H1 (cell line): ENCODE data around the gene ZNF644. TPM values are rescaled to one million over a fixed set of nuclear protein-coding genes. Genes with fewer than 3 reads are reported as not detected.

ENCODE experiments used
- SIX5 ChIP-seq: IDR thresholded peaks from 2 replicates; pipeline ENCODE4 v1.6.1; 2011; ENCODE audit warnings: mild to moderate bottlenecking, low read depth, low read length
- polyA plus RNA-seq, 7 experiments: library from polyadenylated mRNA; depleted of rRNA in 3 of 7; stranded (reverse) in 5 of 7; unstranded in 2 of 7; fragments of >200 nt in 5 of 7; fragments of 200-250 nt in 2 of 7; gene quantifications; 1 replicate in 5 of 7; 2 replicates in 1 of 7; 4 replicates in 1 of 7; pipeline versions ENCODE4 v1.2.1 to v1.2.3, GENCODE V29; 2011 to 2013; ENCODE audit warnings: missing spikeins in 2 of 7, mixed read lengths in 2 of 7
- total RNA-seq: library from RNA; stranded (reverse); fragmentation: NEBNext Ultra II Directional; extraction: Animal tissue kit (Norgen Biotek cat#: 25700); gene quantifications from 2 replicates; pipeline ENCODE4 v1.2.1, GENCODE V29; 2021
- TF ChIP-seq, protein P1 (sequence below): fragments of 300-600 bp; sonication (generic); IDR thresholded peaks from 2 replicates; pipeline ENCODE4 v1.7.1; 2012; ENCODE audit warnings: low read length, moderate library complexity, mild to moderate bottlenecking, inconsistent platforms; ENCODE audit not compliant: insufficient replicate concordance

The ZNF644 gene
- total and polyA plus RNA-seq, 2 of the 8 experiments (the other 6 are each of a cell fraction or from before 2014, with no cell fraction given): 14.5 to 93.5 TPM

DNA sequence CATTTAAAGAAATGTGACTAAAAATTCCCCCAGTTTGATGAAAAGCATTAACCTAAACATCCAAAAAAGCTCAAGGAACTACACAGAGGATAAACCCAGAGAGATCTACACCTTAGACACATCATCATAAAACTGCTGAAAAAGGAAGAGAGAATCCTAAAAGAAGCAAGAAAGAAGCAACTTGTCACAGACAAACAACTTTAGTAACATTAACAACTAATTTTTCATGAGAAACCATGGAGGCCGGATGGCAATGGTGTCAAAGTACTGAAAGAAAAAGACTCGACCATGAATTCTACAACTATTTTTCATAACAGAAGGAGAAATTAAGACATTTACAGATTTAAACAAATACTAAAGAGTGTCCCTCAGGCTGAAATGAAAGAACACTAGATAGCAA lies 17.7 kb downstream of the ZNF644 start (continued):
- TF ChIP-seq, protein P1, sequence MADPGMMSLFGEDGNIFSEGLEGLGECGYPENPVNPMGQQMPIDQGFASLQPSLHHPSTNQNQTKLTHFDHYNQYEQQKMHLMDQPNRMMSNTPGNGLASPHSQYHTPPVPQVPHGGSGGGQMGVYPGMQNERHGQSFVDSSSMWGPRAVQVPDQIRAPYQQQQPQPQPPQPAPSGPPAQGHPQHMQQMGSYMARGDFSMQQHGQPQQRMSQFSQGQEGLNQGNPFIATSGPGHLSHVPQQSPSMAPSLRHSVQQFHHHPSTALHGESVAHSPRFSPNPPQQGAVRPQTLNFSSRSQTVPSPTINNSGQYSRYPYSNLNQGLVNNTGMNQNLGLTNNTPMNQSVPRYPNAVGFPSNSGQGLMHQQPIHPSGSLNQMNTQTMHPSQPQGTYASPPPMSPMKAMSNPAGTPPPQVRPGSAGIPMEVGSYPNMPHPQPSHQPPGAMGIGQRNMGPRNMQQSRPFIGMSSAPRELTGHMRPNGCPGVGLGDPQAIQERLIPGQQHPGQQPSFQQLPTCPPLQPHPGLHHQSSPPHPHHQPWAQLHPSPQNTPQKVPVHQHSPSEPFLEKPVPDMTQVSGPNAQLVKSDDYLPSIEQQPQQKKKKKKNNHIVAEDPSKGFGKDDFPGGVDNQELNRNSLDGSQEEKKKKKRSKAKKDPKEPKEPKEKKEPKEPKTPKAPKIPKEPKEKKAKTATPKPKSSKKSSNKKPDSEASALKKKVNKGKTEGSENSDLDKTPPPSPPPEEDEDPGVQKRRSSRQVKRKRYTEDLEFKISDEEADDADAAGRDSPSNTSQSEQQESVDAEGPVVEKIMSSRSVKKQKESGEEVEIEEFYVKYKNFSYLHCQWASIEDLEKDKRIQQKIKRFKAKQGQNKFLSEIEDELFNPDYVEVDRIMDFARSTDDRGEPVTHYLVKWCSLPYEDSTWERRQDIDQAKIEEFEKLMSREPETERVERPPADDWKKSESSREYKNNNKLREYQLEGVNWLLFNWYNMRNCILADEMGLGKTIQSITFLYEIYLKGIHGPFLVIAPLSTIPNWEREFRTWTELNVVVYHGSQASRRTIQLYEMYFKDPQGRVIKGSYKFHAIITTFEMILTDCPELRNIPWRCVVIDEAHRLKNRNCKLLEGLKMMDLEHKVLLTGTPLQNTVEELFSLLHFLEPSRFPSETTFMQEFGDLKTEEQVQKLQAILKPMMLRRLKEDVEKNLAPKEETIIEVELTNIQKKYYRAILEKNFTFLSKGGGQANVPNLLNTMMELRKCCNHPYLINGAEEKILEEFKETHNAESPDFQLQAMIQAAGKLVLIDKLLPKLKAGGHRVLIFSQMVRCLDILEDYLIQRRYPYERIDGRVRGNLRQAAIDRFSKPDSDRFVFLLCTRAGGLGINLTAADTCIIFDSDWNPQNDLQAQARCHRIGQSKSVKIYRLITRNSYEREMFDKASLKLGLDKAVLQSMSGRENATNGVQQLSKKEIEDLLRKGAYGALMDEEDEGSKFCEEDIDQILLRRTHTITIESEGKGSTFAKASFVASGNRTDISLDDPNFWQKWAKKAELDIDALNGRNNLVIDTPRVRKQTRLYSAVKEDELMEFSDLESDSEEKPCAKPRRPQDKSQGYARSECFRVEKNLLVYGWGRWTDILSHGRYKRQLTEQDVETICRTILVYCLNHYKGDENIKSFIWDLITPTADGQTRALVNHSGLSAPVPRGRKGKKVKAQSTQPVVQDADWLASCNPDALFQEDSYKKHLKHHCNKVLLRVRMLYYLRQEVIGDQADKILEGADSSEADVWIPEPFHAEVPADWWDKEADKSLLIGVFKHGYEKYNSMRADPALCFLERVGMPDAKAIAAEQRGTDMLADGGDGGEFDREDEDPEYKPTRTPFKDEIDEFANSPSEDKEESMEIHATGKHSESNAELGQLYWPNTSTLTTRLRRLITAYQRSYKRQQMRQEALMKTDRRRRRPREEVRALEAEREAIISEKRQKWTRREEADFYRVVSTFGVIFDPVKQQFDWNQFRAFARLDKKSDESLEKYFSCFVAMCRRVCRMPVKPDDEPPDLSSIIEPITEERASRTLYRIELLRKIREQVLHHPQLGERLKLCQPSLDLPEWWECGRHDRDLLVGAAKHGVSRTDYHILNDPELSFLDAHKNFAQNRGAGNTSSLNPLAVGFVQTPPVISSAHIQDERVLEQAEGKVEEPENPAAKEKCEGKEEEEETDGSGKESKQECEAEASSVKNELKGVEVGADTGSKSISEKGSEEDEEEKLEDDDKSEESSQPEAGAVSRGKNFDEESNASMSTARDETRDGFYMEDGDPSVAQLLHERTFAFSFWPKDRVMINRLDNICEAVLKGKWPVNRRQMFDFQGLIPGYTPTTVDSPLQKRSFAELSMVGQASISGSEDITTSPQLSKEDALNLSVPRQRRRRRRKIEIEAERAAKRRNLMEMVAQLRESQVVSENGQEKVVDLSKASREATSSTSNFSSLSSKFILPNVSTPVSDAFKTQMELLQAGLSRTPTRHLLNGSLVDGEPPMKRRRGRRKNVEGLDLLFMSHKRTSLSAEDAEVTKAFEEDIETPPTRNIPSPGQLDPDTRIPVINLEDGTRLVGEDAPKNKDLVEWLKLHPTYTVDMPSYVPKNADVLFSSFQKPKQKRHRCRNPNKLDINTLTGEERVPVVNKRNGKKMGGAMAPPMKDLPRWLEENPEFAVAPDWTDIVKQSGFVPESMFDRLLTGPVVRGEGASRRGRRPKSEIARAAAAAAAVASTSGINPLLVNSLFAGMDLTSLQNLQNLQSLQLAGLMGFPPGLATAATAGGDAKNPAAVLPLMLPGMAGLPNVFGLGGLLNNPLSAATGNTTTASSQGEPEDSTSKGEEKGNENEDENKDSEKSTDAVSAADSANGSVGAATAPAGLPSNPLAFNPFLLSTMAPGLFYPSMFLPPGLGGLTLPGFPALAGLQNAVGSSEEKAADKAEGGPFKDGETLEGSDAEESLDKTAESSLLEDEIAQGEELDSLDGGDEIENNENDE: no peak
- no peak for TF ChIP-seq SIX5
